T follicular helper cell (primary cell): ENCODE data around the gene CHN2.
A peak's percentile ranks its signal among the peaks of the same experiment; 100 is the strongest.

ENCODE experiments used
- DNase-seq: peaks from one replicate; pipeline ENCODE4 v3.0.0-alpha.2; 2020; ENCODE audit warnings: low read depth

The CHN2 gene

GRCh38 chr7:29400437-29400836 lies 205.9 kb downstream of the CHN2 start:
- no peak for DNase-seq

GRCh38 chr7:29401769-29402168 lies 207.2 kb downstream of the CHN2 start:
- no peak for DNase-seq

GRCh38 chr7:29405891-29406290 lies 211.3 kb downstream of the CHN2 start:
- no peak for DNase-seq

DNA sequence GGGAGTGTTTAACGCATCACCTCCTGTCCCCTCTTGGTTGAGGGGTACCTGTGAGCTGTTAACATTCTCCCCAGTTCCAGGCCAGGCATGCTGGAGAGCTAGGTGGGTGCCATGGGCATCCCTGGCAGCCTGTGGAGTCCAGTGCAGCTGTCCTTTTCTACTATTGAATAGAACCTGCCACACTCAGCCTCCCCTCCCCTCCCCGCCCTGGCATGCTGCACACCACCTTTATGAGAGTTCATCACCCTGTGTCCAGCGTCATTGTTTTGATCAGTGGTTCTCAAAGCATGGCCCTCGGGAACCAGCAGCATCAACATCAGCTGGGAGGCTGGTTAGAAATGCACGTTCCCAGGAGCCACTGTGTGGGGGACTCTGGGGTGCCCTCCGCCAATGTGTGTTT lies 211.8 kb downstream of the CHN2 start:
- no peak for DNase-seq

- peak; percentile 22 for DNase-seq
These were observed 214.3 kb downstream of the CHN2 start for GRCh38 chr7:29408841-29409243.

- no peak for DNase-seq
These were observed 216.4 kb downstream of the CHN2 start for GRCh38 chr7:29410996-29411395.

GRCh38 chr7:29412912-29413311 lies 218.3 kb downstream of the CHN2 start:
- DNase-seq: no peak

DNA sequence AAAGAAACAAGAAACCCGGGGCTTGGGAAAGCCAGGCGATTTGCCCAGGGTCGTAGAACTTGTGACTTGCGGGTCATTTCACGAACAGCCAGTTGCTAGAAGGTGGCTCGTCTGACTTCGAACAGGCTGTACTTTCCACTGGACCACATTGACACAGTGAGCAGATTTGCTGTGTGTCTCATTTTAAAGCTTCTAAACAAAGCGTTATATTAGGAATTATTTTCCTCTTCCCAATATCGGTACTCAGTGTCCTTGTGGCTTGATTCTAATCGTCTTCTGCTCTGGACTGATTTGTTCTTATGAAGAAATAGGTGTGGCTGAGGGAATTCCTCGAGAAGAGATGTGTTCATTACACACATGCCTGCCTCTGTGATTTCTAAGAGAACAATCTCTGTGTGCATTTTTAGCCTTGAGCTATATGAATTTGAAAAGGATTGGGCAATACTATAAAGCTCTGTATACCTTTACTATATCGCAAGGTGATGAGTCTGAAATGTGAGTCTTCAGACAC lies 219.1 kb downstream of the CHN2 start:
- no peak for DNase-seq

GRCh38 chr7:29414216-29414615 lies 219.6 kb downstream of the CHN2 start:
- DNase-seq: no peak

- DNase-seq: no peak
These were observed 220.6 kb downstream of the CHN2 start for GRCh38 chr7:29415215-29415614.

DNA sequence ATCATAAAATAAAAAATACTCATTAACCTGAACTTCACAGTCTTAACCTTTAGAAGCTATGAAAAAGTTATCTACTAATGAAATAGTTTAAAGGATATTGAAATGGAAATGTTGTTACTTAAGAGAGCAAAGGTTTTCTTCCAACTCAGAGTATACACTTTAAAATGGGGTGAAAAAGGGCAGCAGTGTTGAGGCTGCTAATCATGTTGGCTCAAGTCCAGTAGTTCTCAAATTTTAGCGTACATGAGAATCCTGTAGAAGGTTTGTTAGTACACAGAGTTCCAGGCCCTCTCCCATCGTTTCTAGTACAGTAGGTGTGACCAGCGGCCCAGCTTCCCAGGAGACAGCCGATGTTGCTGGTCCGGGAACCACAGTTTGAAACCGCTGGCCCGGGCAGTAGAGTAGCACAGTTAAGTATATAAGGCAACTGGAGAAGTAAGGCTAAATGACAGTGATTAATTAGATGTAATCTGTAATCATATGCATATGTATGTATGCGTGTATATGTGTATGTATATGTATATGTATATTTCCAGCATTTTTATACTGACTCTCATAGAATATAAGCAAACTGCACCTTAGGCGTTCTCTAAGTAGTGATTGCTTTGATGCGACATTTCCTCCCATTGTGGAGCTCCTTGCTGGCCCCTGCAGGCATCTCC lies 221.8 kb downstream of the CHN2 start:
- no peak for DNase-seq

DNA sequence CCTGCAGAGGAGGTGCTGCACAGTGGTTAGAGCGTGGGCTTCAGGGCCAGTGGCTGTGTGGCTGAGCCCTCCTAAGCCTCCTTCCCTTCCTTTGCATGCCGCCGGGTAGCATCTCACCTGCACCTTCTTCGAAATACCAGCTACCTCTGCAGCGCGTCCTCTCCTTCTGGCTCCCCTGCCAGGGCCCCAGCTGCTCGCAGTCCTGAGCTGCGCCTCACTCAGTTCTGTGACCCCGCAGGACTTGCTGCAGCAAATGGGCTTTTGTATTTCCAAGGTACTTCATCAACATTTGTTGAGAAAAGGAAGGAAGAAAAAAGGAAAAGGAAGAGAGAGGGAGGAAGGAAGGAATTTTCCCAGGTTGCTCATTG lies 222.3 kb downstream of the CHN2 start:
- no peak for DNase-seq

- no peak for DNase-seq
These were observed 223.5 kb downstream of the CHN2 start for GRCh38 chr7:29418056-29418455.

DNA sequence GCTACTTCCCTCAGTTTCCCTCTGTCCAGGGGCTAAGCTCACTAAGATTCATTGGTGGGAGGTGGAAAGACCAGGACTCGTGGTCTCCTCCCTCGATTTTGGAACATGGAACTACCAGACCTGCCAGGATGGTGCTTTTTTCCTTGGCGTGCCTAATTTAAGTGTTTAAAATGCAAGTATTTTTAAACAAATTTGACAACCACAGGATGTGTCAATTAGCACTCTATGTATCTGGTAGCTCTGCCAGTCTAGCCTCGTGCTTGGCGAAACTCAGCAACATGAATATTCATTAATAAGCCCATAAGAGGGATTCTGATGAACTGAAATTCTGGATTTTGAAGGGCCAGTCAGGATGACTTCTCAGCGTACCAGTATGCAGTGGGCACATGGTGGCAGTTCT lies 224.1 kb downstream of the CHN2 start:
- DNase-seq: no peak

- DNase-seq: no peak
These were observed 225.4 kb downstream of the CHN2 start for GRCh38 chr7:29420011-29420410.

DNA sequence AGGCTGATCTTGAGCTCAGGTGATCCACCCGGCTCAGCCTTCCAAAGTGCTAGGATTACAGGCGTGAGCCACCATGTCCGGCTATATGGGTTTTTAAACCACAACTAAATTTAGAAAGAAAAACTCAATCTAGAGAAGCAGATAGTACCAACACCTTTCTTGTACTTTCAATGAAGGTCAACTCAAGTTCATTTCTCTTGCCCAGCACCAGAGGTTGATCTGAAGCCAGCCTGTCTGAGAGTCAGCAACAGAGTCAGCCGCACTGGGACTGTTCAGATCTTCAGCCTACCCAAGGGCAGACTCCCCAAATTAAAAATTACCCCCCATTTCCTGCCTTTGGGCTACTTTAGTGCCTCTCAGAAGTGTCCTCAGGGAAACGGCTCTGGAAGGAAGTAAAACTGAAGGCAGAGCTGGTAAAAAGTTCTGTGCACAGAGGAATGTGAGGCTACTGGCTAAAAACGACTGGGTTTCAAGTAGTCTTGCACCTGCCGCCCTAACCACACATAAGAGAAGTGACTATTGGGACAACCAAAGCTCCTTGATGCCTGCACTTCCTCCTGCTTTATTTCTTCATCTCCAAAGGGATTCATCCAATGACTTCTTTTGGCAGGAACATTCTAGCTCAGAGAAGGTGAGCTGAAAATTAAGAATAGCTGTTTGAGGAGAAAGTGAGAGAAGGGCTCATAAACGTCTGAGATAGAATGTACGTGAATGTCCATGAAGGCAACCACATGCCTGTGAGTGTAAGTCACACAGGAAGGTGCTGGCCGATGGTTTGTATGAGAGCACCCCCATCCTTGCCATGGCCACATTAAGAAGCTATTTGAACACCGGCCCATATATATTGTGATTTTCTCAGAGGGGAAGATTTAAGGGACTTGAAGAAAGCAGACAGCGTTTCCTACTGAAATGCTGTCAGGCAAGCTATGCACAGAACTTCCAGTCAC lies 226.7 kb downstream of the CHN2 start:
- no peak for DNase-seq

- DNase-seq: no peak
These were observed 228.3 kb downstream of the CHN2 start for GRCh38 chr7:29422829-29423228.

- DNase-seq: no peak
These were observed 229.9 kb downstream of the CHN2 start for GRCh38 chr7:29424295-29424983.

GRCh38 chr7:29424984-29425309 lies 230.4 kb downstream of the CHN2 start:
- no peak for DNase-seq

DNA sequence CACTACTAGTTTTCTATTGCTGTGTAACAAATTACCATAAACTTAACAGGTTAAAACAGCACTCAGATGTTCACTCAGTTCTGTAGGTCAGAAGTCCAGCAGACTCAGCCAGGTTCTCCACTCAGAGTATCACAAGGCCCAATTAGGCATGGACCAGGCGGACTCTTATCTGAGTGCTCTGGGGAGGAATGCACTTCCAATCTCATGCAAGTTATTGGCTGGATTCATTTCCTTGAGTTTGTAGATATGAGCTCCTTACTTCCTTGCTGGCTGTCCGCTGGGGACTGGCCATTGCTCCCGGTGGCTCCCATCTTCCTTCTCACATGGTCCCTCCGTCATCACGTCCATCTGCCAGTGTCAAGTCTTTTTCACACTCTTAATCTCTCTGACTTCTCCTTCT lies 232.0 kb downstream of the CHN2 start:
- DNase-seq: no peak

- DNase-seq: no peak
These were observed 234.8 kb downstream of the CHN2 start for GRCh38 chr7:29429401-29429800.

GRCh38 chr7:29430279-29430949 lies 235.8 kb downstream of the CHN2 start:
- no peak for DNase-seq
